22Rv1 (cell line): Measurements from ENCODE around the gene ROR1.

ENCODE experiments used
- CTCF ChIP-seq: fragments of 450-650 bp; IDR thresholded peaks from 2 replicates; pipeline ENCODE4 v1.5.1; 2017; ENCODE audit warnings: mild to moderate bottlenecking
- ZFX ChIP-seq: fragments of 450-650 bp; IDR thresholded peaks from 2 replicates; pipeline ENCODE4 v1.6.1; 2017; ENCODE audit warnings: antibody characterized with exemption, borderline replicate concordance

- TF ChIP-seq CTCF = no peak
- TF ChIP-seq ZFX = no peak
Measured at GRCh38 chr1:64082459-64082858, 308.6 kb downstream of the ROR1 start.
